Stimulated activated CD8-positive, alpha-beta memory T cell treated with anti-CD3 and anti-CD28 coated beads, Interleukin-4, amount 100 ng/mL, for 4 hours (primary cell): ENCODE data around the gene ADGRL2.

ENCODE experiments used
- DNase-seq, 2 donors: peaks; one replicate each; pipeline ENCODE4 v3.0.0-alpha.2; 2020; ENCODE audit warnings: low read depth in 2 of 2, low spot score in 1 of 2

ADGRL2 gene

DNA sequence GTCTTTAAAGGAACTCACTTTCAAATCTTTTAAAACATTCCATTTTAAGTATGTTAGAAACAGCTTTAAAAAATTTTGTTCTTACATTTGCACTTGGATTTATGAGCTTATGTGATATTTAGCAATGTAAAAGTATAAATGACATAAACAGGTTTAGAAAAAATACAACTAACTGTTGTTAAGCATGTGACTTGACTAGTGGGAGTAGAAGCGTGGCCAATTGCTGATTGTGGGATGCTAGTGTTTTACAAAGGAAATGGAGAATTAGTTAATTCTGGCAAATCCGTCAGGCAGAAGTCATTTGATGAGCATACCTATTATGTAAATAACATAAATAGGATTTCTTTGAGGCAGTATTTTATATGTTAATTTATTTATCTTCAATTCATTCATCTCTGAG is 175.8 kb downstream of the ADGRL2 start:
- DNase-seq: no peak

DNA sequence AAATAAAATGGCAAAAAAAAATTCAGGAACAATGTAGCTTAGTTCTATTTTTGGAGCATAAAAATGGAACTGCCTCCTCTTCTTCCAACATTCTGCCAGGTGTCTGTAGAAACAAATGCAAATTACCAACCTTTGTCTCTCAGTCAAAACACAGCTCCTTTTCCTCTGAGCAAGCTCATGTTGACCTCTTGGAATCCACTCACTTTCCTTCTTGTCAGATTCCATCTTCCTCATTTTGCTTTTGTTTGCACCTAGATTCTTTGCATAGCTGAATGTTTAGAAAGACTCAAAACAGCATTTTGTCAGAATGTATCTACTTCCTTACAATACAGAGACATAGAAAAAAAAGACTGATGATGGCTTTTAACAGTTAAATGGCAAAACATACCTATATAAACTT is 178.2 kb downstream of the ADGRL2 start:
- no peak for DNase-seq

DNA sequence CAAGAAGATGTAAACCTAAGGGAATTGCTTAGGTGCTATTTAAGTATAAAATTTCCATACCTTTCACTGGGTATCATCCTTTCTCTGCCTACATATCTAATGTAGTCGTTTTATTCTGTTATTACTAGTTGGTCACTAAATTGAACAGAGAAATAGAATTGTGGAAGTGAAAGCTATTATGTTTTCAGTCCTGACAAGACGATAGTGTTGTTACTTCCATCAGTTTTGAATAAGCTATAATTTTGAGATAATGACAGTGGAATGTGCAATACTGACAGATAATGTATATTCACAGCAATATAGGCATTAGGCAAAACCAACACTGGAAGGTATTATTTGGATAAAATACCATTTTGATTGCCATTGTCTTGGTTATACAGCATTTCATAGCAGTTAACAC is 181.8 kb downstream of the ADGRL2 start:
- DNase-seq: no peak

DNA sequence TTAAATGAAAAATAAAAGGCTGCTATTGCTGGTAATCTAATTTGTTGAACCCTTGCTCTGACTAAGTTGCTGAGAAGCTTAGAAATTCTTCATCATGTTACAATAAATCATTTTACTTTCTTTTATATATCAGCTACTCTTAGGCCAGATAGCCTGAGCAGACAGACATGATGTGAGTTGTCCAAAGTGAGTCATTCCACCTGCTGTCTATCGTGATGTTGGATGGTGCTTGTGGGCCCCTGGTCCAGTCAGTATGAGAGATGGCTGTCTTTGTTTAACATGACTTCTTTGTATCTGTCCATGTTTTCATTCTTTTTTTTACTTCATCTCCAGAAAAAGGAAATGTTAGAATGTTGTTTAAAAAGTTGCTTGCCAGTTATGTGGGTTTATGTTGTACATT is 188.8 kb downstream of the ADGRL2 start:
- DNase-seq: no peak

DNA sequence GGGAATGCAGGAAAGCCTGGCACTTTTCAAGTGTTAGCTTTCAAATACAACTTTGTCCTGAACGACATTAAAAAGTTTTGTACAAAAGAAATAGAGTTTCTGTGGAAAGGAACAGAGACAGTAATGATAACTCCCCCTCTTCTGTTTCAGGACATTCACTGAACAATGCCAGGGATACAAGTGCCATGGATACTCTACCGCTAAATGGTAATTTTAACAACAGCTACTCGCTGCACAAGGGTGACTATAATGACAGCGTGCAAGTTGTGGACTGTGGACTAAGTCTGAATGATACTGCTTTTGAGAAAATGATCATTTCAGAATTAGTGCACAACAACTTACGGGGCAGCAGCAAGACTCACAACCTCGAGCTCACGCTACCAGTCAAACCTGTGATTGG is 189.5 kb downstream of the ADGRL2 start:
- no peak for DNase-seq

DNA sequence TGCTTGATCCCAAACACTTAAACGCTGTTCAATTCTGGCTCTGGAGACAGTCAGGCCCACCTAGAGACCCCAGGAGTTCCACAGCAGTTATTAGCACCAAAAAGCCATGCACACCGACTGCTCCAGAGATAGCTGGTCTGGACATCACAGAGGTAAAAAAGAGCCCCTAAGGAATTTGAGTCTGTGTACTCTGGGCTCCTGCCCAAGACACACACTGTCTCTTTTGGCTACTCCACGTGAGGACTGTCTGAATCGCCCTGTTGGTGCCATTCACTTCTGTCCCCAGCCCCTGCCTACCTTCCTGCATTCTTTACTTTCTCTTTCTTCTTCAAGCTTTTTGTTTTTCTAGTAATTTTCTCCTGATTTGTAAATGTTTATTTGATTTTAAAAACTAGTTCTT is 197.4 kb downstream of the ADGRL2 start:
- no peak for DNase-seq

DNA sequence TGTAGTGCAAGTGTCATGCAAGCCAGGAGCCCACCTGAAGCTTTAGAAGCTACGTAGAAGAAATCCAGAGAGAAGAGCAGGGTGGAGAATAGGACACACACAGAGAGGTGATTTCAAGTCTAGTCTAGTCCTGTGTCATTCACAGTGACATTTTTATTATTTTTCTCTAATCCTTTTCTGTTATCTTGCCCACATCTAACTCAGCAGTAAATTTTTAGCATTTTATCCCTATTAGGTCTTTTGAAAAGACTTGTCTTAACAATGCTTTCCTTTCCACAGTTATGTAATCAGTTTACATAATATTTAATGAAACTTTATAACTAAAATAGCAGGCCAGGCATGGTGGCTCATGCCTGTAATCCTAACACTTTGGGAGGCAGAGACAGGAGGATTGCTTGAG is 198.6 kb downstream of the ADGRL2 start:
- no peak for DNase-seq

DNA sequence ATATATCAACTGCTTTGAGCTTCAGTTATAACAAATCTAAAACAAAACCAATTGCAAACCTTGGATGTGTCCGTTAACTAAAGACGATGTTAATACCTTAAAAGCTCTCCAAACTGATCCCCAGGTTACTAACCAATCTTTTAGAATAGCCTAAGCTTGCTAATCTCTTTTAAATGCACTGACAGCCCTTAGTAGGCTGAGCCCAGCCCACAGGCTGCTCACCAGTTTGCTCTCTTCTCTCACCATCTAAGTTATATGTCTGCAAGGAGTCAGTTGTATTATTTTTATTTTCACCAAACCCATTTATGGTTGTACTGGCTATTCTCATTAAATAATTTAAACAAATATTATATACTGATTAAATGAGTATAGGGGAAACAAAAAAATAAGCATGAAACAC is 199.5 kb downstream of the ADGRL2 start:
- DNase-seq: no peak

DNA sequence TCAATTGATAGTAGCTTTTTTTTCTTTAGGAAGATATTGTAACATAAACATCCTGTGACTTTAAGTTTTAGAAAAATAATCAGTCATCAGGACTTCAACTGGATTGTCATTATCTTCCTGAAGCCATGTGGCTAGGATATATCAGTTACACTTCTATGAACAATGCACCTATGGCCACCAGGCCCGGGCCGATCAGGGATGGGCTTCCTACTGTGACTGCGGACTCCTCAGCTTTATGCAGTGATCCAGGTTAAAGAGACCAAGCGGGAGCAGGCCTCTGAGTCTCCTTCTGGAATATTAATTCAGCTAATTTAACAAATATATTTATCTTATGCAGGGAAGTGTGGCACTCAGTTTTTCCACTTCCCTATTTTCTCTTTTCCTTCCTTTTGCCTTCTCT is 200.6 kb downstream of the ADGRL2 start:
- no peak for DNase-seq

DNA sequence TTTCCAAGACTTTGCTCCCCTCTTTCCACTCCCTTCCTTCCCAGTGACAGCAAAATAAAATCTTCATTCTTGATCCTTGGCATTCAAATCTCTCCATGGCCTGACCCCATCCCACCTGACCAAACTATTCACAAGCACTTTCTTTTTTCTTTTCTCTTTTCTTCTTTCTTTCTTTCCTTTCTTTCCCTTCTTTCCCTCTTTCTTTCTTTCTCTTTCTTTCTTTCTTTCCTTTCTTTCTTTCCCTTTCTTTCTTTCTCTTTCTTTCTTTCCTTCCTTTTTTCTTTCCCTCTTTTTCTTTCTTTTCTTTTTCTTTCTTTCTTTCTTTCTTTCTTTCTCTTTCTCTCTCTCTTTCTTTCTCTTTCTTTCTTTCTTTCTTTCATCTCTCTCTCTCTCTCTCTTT is 207.1 kb downstream of the ADGRL2 start:
- DNase-seq: no peak

DNA sequence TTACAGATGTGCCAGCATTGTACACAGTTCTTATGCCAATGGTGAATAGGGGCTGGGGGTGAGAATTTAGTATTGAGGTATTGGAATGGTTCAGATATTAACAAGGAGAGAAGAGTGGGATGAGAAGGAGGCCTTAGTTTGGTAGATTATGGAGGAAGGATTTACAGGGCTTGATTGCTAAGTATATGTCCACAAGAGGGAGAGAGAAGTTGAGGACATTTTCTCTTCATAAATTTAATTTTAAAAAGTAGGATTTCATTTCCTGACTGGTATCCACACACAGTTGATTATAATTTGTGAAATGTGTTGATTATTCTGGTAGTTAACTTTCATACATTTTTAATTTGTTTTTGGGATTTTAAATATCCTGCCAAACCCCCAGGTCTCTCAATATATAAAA is 213.0 kb downstream of the ADGRL2 start:
- no peak for DNase-seq

DNA sequence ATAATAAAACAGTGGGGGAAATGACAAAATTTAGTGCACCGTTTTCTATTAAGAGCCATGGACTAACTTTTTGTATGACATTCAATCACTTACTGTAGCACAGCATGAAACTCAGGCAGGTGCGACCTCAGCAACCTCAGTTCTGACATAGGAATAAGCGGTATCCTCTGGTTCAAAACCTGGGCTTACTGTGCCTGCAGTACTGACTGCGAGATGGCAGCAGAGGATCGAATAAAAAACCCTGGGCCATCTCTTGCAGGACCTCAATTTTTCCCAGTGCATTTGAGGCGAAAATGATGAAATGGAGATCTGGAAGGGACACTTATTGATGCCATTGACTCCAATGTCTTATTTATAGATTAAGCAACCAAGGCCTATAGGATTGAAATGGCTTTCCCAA is 214.7 kb downstream of the ADGRL2 start:
- DNase-seq: no peak

DNA sequence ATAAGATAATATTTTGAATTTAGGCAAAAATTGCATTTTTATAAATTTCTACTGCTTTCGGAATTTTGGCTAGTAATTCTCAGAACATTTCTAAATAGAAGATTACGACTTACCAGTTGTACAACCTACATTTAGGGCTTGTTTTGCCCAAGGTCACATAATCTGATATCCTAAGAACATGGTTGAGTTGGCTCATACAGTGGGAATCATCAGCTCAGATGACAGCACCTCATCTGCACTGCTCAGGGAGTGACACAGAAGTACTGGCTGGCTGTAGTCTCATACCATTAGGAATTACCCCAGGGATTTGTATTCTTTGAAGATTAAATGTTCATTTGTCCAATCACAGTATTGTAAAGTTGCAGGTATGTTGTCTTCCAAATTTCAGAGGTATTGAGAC is 217.6 kb downstream of the ADGRL2 start:
- DNase-seq: no peak

DNA sequence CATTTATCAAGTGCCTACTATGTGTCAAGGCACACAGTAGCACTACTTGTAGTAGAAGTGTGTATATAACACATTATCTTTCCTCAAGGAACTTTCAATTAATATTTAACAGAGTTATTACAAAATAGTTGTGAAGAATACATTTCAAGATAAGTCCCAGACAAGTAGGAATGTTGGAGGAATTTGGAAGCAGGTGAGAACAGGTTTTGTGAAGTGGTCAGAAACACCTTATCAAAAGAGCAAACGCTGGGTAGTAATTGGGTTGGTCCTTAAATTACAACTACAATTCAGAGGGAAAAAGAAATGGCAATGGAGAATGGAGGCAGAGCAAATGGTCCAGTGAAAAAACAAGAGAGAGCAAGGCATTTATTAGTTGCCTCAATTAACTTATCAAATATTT is 218.8 kb downstream of the ADGRL2 start:
- no peak for DNase-seq

DNA sequence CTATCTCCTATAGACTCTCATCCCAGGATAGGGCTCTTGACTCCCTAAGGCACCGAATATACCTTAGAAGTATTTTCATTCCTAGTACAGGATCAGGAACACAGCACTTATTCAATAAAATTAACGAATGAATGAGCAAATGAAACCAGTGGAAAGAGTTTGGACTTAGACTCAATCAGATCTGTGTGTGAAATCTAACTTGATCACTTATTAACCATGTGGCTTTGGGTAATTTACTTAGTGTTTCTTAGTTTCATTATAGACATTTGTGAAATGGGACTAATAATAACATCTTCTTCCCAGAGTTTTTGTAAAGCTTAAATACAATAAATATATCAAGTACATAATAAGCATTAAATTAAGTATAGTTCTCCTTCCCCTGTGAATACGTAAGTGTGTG is 230.1 kb downstream of the ADGRL2 start:
- no peak for DNase-seq

DNA sequence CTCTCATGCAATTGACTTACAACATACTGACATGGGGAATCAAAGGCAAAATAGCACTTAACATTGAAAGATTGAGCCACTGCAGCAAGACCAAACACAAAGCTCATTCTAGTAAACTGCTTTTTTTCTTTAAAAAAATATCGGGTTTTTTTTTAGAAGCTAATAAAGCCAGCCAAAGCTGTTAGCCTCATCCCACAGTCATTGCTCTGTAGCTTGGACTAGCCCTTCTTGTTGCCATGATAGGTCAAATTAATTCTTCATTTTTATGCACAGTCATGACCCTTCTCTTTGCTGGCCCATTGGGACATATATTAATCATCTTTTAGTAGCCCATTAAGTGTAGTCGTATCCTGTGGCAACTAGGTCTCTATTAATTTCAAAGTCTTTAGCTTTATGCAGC is 231.3 kb downstream of the ADGRL2 start:
- DNase-seq: no peak

DNA sequence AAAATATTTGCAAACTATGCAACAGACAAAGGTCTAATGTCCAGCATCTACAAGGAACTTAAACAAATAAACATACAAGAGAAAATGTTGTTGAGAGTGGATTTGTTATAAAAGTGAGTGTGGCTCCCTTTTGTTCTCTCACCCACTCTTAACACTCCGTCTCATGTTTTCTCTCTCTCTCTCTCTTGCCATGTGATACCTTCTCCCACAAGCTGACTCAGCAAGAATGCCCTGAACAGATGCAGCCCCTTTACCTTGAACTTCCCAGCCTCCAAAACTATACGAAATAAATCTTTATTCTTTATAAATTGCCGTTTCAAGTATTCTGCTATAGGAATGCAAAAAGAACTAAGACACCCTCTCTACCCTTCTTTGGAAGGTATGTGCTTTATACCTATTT is 234.1 kb downstream of the ADGRL2 start:
- no peak for DNase-seq
